Transverse colon (tissue), 4 donors: Measurements from ENCODE around the gene MON2. TPM values are rescaled to one million over a fixed set of nuclear protein-coding genes. Genes with fewer than 3 reads are reported as not detected.
A peak's percentile ranks its signal among the peaks of the same experiment; 100 is the strongest.

Experiments
- DNase-seq: peaks from one replicate; pipeline ENCODE4 v3.0.0-alpha.2; 2019
- H3K27ac ChIP-seq, 4 donors: fragments of 200-600 bp; sonication (generic); 2 replicates each; pipeline ENCODE4 v1.5.1; 2016 to 2018; ENCODE audit warnings: inconsistent platforms in 4 of 4
- H3K27me3 ChIP-seq: fragments of 200-600 bp; sonication (generic); 2 replicates; pipeline ENCODE4 v1.5.1; 2017; ENCODE audit warnings: inconsistent platforms
- H3K36me3 ChIP-seq, 4 donors: fragments of 200-600 bp; sonication (generic); 2 replicates each; pipeline ENCODE4 v1.5.1; 2017 to 2019; ENCODE audit warnings: inconsistent platforms in 4 of 4
- H3K4me1 ChIP-seq, 4 donors: fragments of 200-600 bp; sonication (generic); 2 replicates each; pipeline ENCODE4 v1.5.1; 2017 to 2020; ENCODE audit warnings: inconsistent platforms in 4 of 4
- H3K4me3 ChIP-seq, 4 donors: fragments of 200-600 bp; sonication (generic); 1 replicate in 1 of 4; 2 replicates in 3 of 4; pipeline versions ENCODE4 v1.5.1 to v1.6.1; 2017 to 2019; ENCODE audit warnings: inconsistent platforms in 4 of 4
- H3K9me3 ChIP-seq, 2 donors: fragments of 200-600 bp; sonication (generic); 2 replicates each; pipeline ENCODE4 v1.5.1; 2017 to 2019; ENCODE audit warnings: inconsistent platforms in 2 of 2
- CTCF ChIP-seq, 5 experiments: fragments of 200-600 bp in 3 of 5; fragments of 450-650 bp in 2 of 5; sonication (generic) in 3 of 5; IDR thresholded peaks; 1 replicate in 2 of 5; 2 replicates in 3 of 5; pipeline ENCODE4 v1.5.1; 2016 to 2017; ENCODE audit warnings: antibody characterized with exemption in 5 of 5, inconsistent platforms in 3 of 5, mild to moderate bottlenecking in 2 of 5, moderate library complexity in 1 of 5
- EP300 ChIP-seq: sonication (generic); formaldehyde crosslinking; IDR thresholded peaks from one replicate; pipeline ENCODE4 v1.6.1; 2017; ENCODE audit warnings: antibody characterized with exemption, low read depth
- POLR2A ChIP-seq: fragments of 450-650 bp; IDR thresholded peaks from one replicate; pipeline ENCODE4 v1.6.1; 2016; ENCODE audit warnings: antibody characterized with exemption, mild to moderate bottlenecking, moderate library complexity
- POLR2AphosphoS5 ChIP-seq, 3 donors: sonication (generic); formaldehyde crosslinking; IDR thresholded peaks; one replicate each; pipeline ENCODE4 v1.6.1; 2016; ENCODE audit warnings: antibody characterized with exemption in 3 of 3
- WGBS, 2 donors: methylation state at CpG; one replicate each; pipeline ENCODE4 v1.1.5; 2018; ENCODE audit warnings: low coverage in 1 of 2; 5-methylcytosine and 5-hydroxymethylcytosine counted together
- in situ Hi-C, 4 donors: fragments of 200-750 bp; cut with MboI; loops; one replicate each; pipeline versions ENCODE4 v1.15.0 to v1.15.1; 2017; ENCODE audit warnings: low sequenced_read_pairs in 3 of 4, low pct_ligation_motif_present in 1 of 4, low pct_unique_long_range_greater_than_20kb in 1 of 4
- intact Hi-C: fragments of 100-400 bp; cut with DNase I; formaldehyde crosslinking; loops from one replicate; pipeline ENCODE4 v1.15.1; 2023; ENCODE audit warnings: low total_unique reads
- total RNA-seq, 4 donors: library from RNA; depleted of rRNA; stranded (reverse); fragments of >200 nt; gene quantifications; one replicate each; pipeline ENCODE4 v1.1.0, GENCODE V29; 2016

MON2 gene
- total RNA-seq, 4 donors from 2014 or later = 94.6 to 157 (median 129) TPM

- Histone ChIP-seq H3K9me3 (no peaks in the 10 kb centered on the region), H3K27me3 (no peaks in the 10 kb centered on the region), H3K4me1 (peaks cover 0 to 4% (median 0%) of the 10 kb centered on the region in 4 donors), H3K36me3 (no peaks in the 10 kb centered on the region), H3K4me3 (no peak overlapping the region), H3K27ac (no peak overlapping the region)
- DNase-seq = no peak
- 68 to 90% methylated on average over 4 of the region's 4 CpGs for WGBS, 2 donors
- in situ Hi-C loops = no loop called here
- intact Hi-C loops = no loop called here
- TF ChIP-seq EP300 = no peak
- no peak for TF ChIP-seq CTCF (IDR thresholded peaks at IDR 0.05)
- TF ChIP-seq POLR2A = no peak
- no peak for TF ChIP-seq POLR2AphosphoS5 (IDR thresholded peaks at IDR 0.05)
Observed at GRCh38 chr12:62640910-62641448, 174.4 kb downstream of the MON2 start.

- in situ Hi-C loops = no loop called here
- DNase-seq = no peak
- WGBS, 2 donors = 77 to 100% methylated on average over 1 to 2 of the region's 2 CpGs
- Histone ChIP-seq H3K9me3 (no peaks in the 10 kb centered on the region), H3K4me1 (peaks cover 0 to 4% (median 0%) of the 10 kb centered on the region in 4 donors), H3K27ac (no peak overlapping the region), H3K4me3 (no peak overlapping the region), H3K36me3 (no peaks in the 10 kb centered on the region), H3K27me3 (no peaks in the 10 kb centered on the region)
- no peak for TF ChIP-seq POLR2AphosphoS5 (IDR thresholded peaks at IDR 0.05)
- no peak for TF ChIP-seq POLR2A
- TF ChIP-seq EP300 = no peak
- no peak for TF ChIP-seq CTCF (IDR thresholded peaks at IDR 0.05)
- intact Hi-C loops = no loop called here
Observed at GRCh38 chr12:62642486-62642885, 175.9 kb downstream of the MON2 start.

GRCh38 chr12:62643486-62643885 lies 176.9 kb downstream of the MON2 start:
- DNase-seq = no peak
- H3K4me1 ChIP-seq = peaks cover 0 to 4% (median 0%) of the 10 kb centered on the region in 4 donors
- no peak for TF ChIP-seq CTCF (IDR thresholded peaks at IDR 0.05)
- TF ChIP-seq POLR2A = no peak
- TF ChIP-seq POLR2AphosphoS5 (IDR thresholded peaks at IDR 0.05) = no peak
- no peak for TF ChIP-seq EP300
- no peaks in the 10 kb centered on the region for H3K27me3 ChIP-seq
- no peak overlapping the region for H3K27ac ChIP-seq
- no peaks in the 10 kb centered on the region for H3K36me3 ChIP-seq
- WGBS, 2 donors = 94 to 97% methylated on average over 2 of the region's 2 CpGs
- H3K4me3 ChIP-seq = no peak overlapping the region
- intact Hi-C loops = no loop called here
- in situ Hi-C loops = no loop called here
- no peaks in the 10 kb centered on the region for H3K9me3 ChIP-seq

GRCh38 chr12:62646566-62646965 lies 179.9 kb downstream of the MON2 start:
- no peak for DNase-seq
- intact Hi-C loops (no loop called here), in situ Hi-C loops (no loop called here)
- 82 to 87% methylated on average over 3 to 8 of the region's 8 CpGs for WGBS, 2 donors
- Histone ChIP-seq H3K36me3 (no peaks in the 10 kb centered on the region), H3K27me3 (no peaks in the 10 kb centered on the region), H3K9me3 (no peaks in the 10 kb centered on the region), H3K4me1 (no peaks in the 10 kb centered on the region), H3K4me3 (no peak overlapping the region), H3K27ac (no peak overlapping the region)
- TF ChIP-seq POLR2AphosphoS5 (IDR thresholded peaks at IDR 0.05) (no peak), EP300 (no peak)

GRCh38 chr12:62647586-62647985 lies 181.0 kb downstream of the MON2 start:
- Histone ChIP-seq H3K4me1 (no peaks in the 10 kb centered on the region), H3K27ac (peak overlapping the region in 1 of 4 donors; percentile 8), H3K27me3 (no peaks in the 10 kb centered on the region), H3K4me3 (no peak overlapping the region), H3K9me3 (no peaks in the 10 kb centered on the region), H3K36me3 (no peaks in the 10 kb centered on the region)
- WGBS, 2 donors = 58 to 63% methylated on average over 1 to 3 of the region's 3 CpGs
- intact Hi-C loops (no loop called here), in situ Hi-C loops (no loop called here)
- DNase-seq = no peak
- TF ChIP-seq EP300 = no peak
- no peak for TF ChIP-seq CTCF (IDR thresholded peaks at IDR 0.05)
